Loucy (cell line): ENCODE results near the gene MYOM1.
A peak's percentile ranks its signal among the peaks of the same experiment; 100 is the strongest.
"Not testable (repeated sequence)": the region's sequence is repeated elsewhere in the genome, so short reads cannot be mapped to it uniquely, and the experiment has no call there.

Source experiments
- H2AFZ ChIP-seq: fragments of 200-600 bp; sonication (generic); 2 replicates; pipeline ENCODE4 v1.6.0; 2016; ENCODE audit warnings: antibody characterized with exemption, mild to moderate bottlenecking, low read length, moderate library complexity
- H3F3A ChIP-seq: fragments of 200-600 bp; 2 replicates; pipeline ENCODE4 v1.6.0; 2016; ENCODE audit warnings: antibody characterized with exemption, low read depth, mild to moderate bottlenecking
- H3K27me3 ChIP-seq: fragments of 200-600 bp; sonication (generic); 2 replicates; pipeline ENCODE4 v1.6.1; 2014; ENCODE audit warnings: low read length, mild to moderate bottlenecking; ENCODE audit not compliant: insufficient read depth, poor library complexity, severe bottlenecking
- H3K36me3 ChIP-seq: fragments of 200-600 bp; sonication (generic); 2 replicates; pipeline ENCODE4 v1.6.1; 2016; ENCODE audit warnings: low read length; ENCODE audit not compliant: insufficient read depth
- H3K4me1 ChIP-seq: fragments of 200-600 bp; sonication (generic); 2 replicates; pipeline ENCODE4 v1.5.1; 2014; ENCODE audit warnings: low read length, mild to moderate bottlenecking; ENCODE audit not compliant: insufficient read depth, poor library complexity, severe bottlenecking
- H3K4me2 ChIP-seq: fragments of 200-600 bp; sonication (generic); 2 replicates; pipeline ENCODE4 v1.6.0; 2014; ENCODE audit warnings: antibody characterized with exemption, low read length, low read depth, mild to moderate bottlenecking; ENCODE audit not compliant: poor library complexity, severe bottlenecking
- H3K4me3 ChIP-seq: fragments of 200-600 bp; sonication (generic); 2 replicates; pipeline ENCODE4 v1.5.1; 2014; ENCODE audit warnings: low read length, mild to moderate bottlenecking, mixed read lengths; ENCODE audit not compliant: poor library complexity, severe bottlenecking
- H3K79me2 ChIP-seq: fragments of 200-600 bp; sonication (generic); 2 replicates; pipeline ENCODE4 v1.6.1; 2014; ENCODE audit warnings: low read length; ENCODE audit not compliant: insufficient read depth
- H3K9ac ChIP-seq: fragments of 200-600 bp; sonication (generic); 2 replicates; pipeline ENCODE4 v1.6.0; 2014; ENCODE audit warnings: mild to moderate bottlenecking, low read depth, low read length, moderate library complexity; ENCODE audit not compliant: poor library complexity, severe bottlenecking
- H3K9me2 ChIP-seq: fragments of 200-600 bp; sonication (generic); replicated peaks from 2 replicates; pipeline ENCODE4 v1.6.1; 2016; ENCODE audit warnings: low read depth, low read length, mixed read lengths
- H3K9me3 ChIP-seq: fragments of 200-600 bp; sonication (generic); 2 replicates; pipeline ENCODE4 v1.6.1; 2014; ENCODE audit warnings: mild to moderate bottlenecking, antibody characterized with exemption, low read length, low read depth; ENCODE audit not compliant: insufficient read depth
- H4K20me1 ChIP-seq: fragments of 200-600 bp; sonication (generic); 2 replicates; pipeline ENCODE4 v1.6.0; 2014; ENCODE audit warnings: antibody characterized with exemption, low read length, mild to moderate bottlenecking; ENCODE audit not compliant: insufficient read depth, poor library complexity, severe bottlenecking
- CTCF ChIP-seq: fragments of 200-600 bp; sonication (generic); conservative IDR thresholded peaks from 2 replicates; pipeline ENCODE4 v1.5.1; 2014; ENCODE audit warnings: mild to moderate bottlenecking, antibody characterized with exemption, low read length
- EZH2phosphoT487 ChIP-seq: fragments of 200-600 bp; IDR thresholded peaks from 2 replicates; pipeline ENCODE4 v1.6.1; 2018; ENCODE audit warnings: antibody characterized with exemption, mild to moderate bottlenecking, moderate library complexity, borderline replicate concordance

The MYOM1 gene

GRCh38 chr18:3029215-3029952 is 190.4 kb downstream of the MYOM1 start:
- Histone ChIP-seq H3K9me3 (no peaks in the 10 kb centered on the region), H3K27me3 (no peaks in the 10 kb centered on the region), H3F3A (no peaks in the 10 kb centered on the region), H3K79me2 (no peaks in the 10 kb centered on the region), H3K4me3 (no peak overlapping the region), H3K4me2 (no peak overlapping the region), H2AFZ (peak overlapping the region; percentile 9; the same call in 1 of the 2 replicates), H3K4me1 (no peaks in the 10 kb centered on the region), H3K9me2 (no peaks in the 10 kb centered on the region), H3K9ac (no peak overlapping the region), H3K36me3 (no peaks in the 10 kb centered on the region), H4K20me1 (no peaks in the 10 kb centered on the region)
- TF ChIP-seq CTCF, result no peak
- no peak for TF ChIP-seq EZH2phosphoT487

- H3K4me3 ChIP-seq, H3K9me3 ChIP-seq, H3K79me2 ChIP-seq, H3K4me1 ChIP-seq, H2AFZ ChIP-seq, H3K27me3 ChIP-seq, H3K4me2 ChIP-seq, H4K20me1 ChIP-seq, H3F3A ChIP-seq, H3K9me2 ChIP-seq, H3K9ac ChIP-seq, H3K36me3 ChIP-seq: not testable (repeated sequence)
These were observed 191.7 kb downstream of the MYOM1 start for GRCh38 chr18:3028115-3028514.

- Histone ChIP-seq H3K9me3 (no peaks in the 10 kb centered on the region), H4K20me1 (no peaks in the 10 kb centered on the region), H3K9ac (no peak overlapping the region), H3K36me3 (no peaks in the 10 kb centered on the region), H3K79me2 (no peaks in the 10 kb centered on the region), H3K27me3 (no peaks in the 10 kb centered on the region), H3K4me3 (no peak overlapping the region), H3K9me2 (no peaks in the 10 kb centered on the region), H2AFZ (no peak overlapping the region), H3F3A (no peaks in the 10 kb centered on the region), H3K4me2 (no peak overlapping the region), H3K4me1 (no peaks in the 10 kb centered on the region)
- TF ChIP-seq CTCF (no peak), EZH2phosphoT487 (no peak)
These were observed 192.3 kb downstream of the MYOM1 start for GRCh38 chr18:3027370-3027891.

GRCh38 chr18:3025544-3025943 is 194.2 kb downstream of the MYOM1 start:
- Histone ChIP-seq H4K20me1 (no peaks in the 10 kb centered on the region), H3K36me3 (no peaks in the 10 kb centered on the region), H3K9me2 (no peaks in the 10 kb centered on the region), H3K4me2 (no peak overlapping the region), H3K9me3 (no peaks in the 10 kb centered on the region), H2AFZ (no peak overlapping the region), H3K4me3 (no peak overlapping the region), H3K9ac (no peak overlapping the region), H3F3A (no peaks in the 10 kb centered on the region), H3K27me3 (no peaks in the 10 kb centered on the region), H3K79me2 (no peaks in the 10 kb centered on the region), H3K4me1 (no peaks in the 10 kb centered on the region)
- TF ChIP-seq EZH2phosphoT487 (no peak), CTCF (no peak)

- not testable (repeated sequence) for H4K20me1 ChIP-seq, H3K9ac ChIP-seq, H3K36me3 ChIP-seq, H3F3A ChIP-seq, H3K27me3 ChIP-seq, H3K79me2 ChIP-seq, H3K4me3 ChIP-seq, H3K4me1 ChIP-seq, H2AFZ ChIP-seq, H3K9me3 ChIP-seq, H3K4me2 ChIP-seq, H3K9me2 ChIP-seq
These were observed 196.2 kb downstream of the MYOM1 start for GRCh38 chr18:3023603-3024002.
